NCI-H128 (cell line): ENCODE data around the gene AGAP1.

Source experiments
- DNase-seq: peaks from one replicate; lab custom pipeline; 2025; ENCODE audit not compliant: unreplicated experiment; lab: John Stamatoyannopoulos, UW

Gene AGAP1

DNA sequence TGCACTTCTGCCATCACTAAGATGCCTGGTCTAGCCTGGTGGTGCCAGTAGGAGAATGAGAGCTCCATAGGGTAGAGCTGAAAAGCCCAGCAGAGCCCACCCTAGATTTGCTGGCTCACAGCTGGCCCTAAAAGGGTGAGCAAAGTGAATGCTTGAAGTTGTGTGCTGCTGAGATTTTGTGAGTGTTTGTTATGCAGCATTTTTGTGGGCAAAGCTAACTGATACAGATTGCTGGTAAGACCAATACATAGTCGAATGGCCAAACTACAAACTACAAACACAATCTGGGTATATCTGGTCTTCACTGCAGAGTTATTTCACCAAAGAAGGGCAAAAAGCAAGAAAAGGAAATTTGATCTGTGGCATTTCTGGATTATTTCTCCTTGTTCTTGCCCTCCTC, 7.1 kb upstream of the AGAP1 start:
- DNase-seq, result no peak

DNA sequence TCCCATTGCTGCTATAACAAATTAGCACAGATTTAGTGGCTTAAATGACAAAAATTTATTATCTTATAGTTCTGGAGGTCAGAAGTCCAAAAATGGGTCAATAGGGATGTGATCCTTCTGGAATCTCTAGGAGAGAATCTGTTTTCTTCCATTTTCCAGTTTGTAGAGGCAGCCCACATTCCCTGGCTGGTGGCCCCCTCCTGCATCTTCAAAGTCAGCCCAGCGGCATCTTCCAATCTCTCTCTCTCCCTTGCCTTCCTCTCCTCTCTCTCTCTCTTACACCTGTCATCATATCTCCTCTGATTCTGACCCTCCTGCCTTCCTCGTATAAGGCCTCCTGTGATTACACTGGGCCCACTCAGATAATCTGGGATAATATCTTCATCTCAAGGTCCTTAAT, 3.9 kb upstream of the AGAP1 start:
- DNase-seq, result no peak

DNA sequence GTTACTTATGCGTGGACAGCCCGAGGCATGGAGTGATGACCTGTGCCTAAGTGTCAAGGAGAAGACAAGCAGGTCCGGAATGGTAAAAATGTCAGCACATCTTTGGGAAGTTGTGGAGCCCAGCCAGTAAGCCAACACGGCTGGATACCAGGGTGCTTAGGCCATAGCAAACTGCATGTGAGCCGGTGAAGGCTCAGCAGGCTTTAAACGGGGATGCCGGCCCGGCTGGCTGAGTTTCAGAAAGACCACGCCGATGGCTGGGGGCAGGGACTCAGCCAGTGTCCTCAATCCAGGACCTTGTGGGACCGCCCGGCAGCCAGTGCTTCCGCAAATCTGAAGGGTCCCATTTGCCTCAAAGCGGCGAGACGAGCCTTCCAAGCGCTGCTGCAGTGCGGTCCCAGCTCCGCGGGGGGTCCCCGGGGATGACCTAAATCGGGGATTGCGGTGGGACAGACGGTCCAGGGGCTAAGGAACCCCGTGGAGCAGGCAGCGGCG, 946 bp upstream of the AGAP1 start:
- DNase-seq, result no peak

DNA sequence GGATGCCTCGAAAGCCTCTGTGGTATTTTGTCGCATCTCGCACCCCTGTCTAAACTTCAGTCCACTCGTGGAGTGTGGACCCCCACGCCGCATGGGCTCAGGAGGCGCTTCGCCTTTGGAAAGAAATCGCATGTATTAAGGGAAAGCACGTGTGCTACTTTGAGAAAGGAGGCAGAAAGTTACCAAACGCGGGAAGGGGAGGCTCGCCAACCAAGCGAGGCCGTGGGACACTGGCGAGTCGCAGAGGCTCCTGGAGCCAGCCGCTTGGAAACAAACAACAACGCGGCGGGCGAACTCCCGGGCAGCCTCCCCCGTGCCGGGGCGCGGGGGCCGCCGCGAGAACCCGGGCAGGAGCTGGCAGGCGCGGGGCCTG, 455 bp upstream of the AGAP1 start:
- no peak for DNase-seq

DNA sequence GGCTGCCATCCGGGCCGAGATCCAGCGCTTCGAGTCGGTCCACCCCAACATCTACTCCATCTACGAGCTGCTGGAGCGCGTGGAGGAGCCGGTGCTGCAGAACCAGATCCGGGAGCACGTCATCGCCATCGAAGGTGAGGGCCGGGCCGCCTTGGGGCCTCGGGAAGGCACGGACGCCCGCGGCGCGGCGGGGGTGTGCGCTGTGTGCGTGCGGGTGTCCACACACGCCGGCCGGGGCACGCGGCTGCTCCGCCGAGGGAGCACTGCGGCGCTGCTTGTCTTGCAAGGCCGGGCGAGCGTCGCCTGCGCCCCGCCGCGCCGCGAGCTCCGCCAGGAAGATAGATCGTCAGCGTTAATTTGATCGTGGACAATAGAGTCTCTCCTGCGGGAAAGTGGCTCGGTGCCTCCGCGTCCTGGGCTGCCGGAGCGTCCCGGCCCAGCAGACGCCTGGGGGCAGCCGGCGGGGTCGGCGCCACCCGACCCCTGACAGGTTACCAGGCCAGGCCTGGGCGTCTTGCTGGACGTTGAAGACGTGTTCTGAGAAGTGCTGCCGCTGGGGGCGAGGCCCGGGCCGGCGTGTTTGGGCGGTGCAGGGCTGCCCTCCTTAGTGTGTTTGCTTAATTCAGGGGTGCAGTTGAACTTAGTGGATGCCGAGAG, 1.0 kb downstream of the AGAP1 start:
- DNase-seq, result no peak

DNA sequence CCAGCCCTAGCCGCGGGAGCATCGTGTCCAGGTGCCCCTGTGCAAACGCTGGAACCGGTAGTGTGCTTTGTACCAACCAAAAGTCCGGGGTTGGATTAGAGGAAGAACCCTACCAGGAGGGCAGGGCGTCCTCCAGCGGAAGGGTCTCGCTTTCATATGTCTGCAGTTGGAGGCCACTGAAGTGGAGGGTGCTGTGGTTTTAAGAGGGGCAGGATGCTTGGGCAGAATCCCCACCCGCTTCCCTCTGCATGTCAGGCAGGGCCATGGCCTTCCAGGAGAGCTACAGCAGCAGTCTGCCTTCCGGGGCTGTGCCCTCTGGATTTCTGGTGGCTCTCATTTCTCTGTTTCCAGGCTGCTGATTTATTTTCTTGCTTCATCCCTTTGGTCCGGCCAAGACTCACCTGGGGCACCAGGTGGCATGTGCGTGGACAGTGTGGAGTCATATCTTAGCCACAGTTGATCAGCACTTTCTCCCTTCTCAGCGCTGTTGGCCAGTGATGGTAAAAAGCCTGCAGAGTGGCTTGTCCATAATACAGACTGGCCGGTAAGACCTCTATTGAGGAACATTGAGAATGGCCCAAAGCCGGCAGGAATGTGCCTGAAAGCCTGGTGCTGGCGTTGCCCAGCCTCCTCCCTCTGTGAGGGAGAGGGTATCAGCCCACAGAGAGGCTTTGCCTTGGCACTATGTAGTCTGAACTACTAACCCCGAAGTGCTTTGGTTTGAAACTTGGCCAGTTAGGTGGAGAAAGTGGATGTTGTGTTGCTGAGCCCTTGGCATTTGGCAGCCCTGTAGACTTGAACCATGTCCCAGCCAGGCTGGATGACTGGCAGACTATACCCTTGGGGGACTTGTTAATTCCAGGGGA, 1.8 kb downstream of the AGAP1 start:
- no peak for DNase-seq

DNA sequence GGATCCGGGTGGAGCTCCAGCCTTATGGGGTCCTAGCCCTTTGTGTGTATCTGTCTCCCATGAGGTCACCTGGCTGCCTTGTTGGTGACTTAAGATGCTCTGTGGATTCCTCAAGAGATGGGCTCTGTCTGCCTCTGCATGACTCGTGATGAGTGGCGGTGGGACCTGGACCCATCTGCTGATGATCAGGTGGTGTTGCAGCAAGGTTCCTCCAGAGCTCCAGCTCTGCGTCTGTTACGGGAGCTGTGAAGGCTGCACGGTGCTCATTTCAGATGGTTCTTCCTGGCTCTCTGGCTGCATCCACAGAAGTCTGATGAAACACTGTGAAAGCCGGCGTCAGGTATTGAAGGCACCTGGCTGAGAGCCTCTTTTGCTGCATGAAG, 2.4 kb downstream of the AGAP1 start:
- no peak for DNase-seq

DNA sequence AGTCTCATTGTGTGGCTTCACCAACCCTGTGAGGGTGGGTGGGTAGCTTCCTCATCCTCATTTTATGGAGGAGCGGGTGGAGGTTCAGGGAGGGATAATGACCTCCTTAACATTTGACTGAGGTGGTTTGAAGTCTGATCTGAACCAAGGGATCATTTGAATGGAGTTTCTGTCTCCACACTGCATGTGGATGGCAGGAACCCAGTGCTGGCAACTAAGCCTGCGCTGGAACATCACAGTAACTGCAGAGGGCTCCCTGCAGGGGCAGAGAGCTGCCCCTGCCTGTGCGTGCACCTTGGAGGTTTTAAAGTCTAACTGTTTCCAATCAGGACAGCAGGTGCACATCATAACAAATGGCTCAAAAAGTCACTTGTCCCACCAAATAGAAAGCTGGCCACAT, 3.3 kb downstream of the AGAP1 start:
- DNase-seq, result no peak

DNA sequence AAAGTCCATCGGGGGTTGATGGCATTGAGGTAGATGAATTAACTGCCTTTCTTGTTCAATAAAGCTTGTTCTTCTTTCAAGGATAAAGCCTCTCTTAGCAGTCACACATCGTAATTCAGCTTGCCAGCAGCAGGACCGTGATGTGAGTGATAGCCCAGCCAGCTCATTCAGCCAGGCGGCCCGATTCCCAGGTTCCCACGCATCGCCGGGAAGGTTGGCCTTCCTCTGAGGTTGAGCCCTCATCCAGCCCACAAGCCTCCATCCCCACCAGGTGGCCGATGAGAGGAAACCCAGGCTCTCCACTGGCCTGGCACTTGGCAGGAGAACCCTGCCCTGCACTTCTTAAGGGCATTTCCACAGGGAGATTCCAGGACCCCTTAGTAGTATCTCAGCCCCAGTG, 4.7 kb downstream of the AGAP1 start:
- DNase-seq, result no peak

DNA sequence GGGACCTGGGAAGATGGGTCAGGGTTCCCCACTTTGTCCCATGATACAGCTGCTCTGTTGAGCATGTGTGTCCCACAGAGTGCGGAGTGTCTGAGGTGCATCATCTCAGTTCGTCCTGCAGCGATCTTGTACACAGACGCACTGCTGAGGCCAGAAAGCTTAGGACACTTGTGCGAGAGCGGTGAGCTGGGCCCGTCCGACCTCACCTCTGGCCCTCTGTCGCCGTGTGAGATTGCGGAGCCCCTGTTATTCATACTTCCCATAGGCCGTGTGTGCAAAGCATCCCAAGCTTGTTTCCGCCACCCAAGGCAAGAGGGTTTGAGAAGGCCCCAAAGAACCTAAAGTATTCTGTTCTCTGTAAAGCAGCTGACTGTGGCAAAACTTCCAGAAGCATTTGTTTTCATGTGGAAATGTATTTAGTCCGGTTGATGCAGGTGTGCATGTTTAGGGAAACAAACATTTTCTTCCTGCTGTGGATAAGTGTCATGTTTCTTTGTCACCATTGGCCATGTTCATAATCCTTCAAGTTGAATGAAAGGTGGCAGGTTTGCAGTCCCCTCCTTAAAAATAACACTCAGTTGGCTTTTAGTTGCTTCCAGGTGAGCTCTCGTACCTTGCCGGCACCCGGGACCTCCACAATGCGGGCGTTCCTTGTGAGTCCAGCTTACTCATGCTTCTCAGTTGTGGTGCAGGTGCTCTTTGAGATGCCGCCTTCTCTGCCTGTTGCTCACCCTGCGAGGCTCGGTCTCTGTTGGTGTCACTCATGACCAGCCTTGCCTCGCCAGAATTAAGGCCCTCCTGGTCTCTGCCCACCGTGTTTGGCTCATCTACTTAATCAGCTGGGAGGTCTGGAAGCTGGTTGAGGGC, 5.3 kb downstream of the AGAP1 start:
- DNase-seq, result no peak

DNA sequence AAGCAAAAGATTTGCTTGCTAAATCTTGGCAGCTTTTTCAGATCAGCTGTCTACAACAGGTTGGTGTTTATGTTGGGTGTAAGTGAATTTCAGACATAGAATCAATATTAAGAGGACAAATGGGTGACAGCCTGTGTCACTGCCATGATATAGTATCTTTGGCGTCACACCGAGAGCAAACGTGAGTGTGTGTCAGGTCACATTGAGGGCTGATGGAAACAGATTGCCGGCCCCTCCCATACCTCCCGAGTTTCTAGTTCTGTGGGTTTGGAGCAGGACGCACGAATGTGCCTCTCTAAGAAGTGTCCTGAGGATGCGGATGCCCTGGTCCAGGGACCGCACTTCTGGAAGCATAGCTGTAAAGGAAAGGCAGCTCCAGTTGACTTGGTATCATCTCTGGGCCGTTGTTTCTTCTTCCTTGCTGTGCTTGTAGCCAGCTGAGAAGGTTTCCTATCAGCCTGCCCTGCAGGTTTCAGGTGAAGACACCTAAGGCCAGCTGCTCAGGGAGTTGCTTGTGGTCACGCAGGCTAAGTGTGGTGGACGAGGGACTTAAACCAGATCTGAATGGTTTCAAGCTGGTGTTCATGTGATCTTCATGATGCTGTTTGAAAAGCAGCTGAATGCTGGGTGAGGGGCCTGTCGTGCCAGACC, 6.4 kb downstream of the AGAP1 start:
- DNase-seq, result no peak

DNA sequence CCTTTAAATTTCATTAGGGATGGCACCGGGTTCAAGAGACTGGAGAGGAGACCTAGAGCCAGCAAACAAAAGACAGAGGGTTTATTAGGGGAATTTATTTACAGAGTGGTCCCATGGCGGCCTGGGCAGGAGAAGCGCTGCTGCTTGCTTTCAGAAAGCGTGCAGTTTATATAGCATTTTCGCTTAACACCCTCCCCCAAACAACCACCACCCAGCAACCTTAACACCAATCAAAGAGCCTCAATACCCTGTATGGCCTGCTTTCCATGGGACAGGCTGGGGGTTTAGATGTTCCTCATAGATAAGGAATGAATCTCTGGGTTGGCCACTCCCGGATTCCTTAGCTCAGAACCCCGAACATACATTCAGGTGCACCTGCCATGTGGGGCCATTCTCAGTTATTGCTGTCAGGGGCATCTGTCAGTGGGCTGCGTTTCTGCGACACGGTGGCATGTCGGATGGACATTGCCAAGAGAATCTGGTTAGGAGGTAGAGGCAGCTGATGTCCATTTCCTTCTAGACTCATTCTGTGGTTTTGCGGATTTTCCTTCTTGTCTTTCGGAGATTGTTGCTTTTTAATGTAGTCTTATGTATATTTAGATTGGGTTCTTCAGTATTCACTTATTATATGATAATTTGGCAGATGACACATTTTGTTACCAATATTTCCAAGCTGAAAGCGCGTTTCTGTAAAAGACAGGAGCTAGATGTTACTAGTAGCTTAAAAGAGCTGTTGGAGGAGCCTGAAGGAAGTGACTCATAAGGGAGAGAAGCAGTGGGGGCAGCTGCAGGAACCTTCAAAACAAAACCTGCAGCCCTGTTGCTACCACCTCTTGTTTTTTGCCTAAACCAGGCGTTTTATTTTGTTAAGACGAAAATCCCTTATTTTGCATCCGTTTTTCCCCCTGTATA, 7.2 kb downstream of the AGAP1 start:
- DNase-seq, result no peak

DNA sequence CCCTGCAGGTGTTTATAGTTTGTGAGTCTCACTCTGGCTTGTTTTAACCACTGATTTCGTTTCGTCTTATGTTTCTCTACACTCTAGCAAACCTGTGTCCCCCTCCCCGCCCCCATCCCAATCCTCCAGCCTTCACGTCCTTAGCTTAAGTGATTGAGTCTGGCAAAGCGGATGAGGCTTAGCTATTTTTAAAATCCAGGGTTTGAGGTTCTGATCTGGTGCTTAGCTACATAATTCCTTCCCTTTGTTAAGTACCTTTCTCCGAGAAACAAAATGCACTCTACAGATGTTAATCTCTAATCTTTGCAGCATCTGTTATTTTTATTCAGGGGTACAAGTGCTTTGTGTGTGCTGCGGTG, 7.8 kb downstream of the AGAP1 start:
- no peak for DNase-seq

DNA sequence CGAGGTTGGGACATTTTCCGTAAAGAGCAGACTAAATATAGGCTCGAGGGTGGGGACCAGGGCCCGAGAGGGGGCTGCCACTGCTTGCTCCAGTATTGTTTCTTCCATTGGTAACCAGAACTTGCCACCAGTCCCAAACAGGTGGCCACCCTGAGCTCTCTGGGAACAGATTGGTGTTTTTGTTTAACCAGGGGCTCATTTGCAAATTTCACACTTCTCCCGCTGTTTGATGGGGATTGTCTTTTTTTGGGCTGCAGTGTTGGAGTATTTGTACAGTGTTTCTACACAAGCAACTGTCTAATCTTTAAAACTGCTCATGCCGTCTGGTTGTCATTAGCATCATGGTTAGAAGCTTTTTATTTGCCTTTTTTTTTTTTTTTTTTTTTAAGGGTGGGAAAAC, 8.5 kb downstream of the AGAP1 start:
- no peak for DNase-seq

DNA sequence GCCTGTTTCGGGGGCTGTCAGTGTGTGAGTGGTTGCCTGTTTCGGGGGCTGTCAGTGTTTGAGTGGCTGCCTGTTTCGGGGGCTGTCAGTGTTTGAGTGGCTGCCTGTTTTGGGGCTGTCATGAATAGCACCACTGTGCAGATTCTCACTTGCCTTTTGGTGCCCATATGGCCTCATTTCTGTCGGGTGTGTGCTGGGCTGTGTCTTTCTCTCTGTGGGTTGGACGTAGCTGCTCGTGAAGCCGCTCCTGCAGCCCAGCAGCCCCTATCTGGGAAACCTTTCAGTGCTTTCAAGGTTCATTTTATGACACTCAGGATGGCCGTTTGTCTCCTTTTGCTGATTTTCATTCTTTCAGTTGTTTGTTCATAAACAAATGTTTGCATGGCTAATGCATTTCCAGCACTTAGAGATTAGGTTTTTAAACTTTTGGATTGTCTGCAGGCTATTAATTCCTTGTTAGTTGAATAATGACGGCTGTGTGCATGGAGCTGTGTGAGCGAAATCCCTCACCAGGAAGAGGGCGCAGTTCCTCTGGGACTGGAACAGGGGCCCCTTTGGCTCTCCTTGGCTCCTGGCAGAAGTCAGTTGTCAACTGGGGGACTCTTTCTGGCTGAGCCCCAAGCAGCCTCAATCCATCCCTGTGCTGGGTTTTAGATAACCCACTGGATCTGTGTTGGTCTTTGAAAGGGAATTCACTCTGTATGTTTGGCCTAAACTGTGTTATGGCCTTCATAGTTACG, 10.8 kb downstream of the AGAP1 start:
- no peak for DNase-seq

DNA sequence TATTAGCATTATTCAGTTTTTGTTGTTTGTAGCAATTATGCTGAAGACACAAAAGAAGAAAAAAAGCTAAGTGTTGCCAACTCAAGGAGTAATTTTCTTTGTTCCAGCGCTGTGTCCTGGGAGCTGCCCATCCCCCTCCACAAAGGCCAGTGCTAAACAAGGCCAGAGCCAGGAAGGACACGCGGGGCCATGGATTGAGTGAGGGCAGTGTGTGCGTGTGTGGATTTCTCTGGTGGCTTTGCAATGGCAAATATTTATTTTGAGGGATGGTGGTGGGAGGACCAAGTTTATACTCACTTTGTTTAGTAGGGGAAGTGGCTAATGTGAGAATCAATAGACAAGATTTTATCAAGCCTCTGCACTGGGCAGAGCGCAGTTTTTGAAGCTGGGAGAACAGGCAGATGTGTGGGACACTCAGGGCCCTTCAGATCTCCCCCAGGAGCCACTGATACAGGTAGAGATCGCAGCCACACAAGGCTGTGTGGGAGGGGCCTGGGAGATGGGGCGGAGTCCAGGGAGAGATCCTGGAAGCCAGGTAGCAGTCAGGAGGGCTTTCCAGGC, 11.4 kb downstream of the AGAP1 start:
- no peak for DNase-seq

DNA sequence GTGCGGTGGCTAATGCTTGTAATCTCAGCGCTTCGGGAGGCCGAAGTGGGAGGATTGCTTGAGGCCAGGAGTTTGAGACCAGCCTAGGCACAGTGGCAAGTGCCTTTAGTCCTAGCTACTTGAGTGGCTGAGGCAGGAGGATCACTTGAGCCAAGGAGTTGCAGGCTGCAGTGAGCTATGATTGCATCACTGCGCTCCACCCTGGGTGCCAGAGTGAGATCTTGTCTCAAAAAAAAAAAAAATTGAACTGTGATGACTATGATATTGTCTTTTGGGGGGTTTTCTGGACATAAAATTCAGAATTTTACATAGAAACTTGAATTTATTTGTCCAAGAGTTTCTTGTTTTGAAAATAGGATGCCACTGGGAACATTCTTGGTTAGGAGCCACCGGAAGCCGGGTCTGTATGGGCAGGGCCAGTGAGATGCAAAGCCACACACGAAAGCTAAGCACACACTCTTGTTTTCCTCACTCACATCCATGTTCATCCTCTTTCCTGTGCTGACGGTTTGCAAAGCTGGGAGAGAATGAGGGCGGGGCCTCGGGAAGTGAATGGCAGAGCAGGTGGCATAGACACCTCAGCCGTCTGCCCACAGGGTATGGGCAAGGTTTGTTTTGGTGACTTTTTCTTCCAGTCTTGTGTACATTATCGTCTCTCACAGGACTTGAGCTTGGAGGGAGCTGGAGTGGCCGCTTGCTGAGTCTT, 12.6 kb downstream of the AGAP1 start:
- no peak for DNase-seq

DNA sequence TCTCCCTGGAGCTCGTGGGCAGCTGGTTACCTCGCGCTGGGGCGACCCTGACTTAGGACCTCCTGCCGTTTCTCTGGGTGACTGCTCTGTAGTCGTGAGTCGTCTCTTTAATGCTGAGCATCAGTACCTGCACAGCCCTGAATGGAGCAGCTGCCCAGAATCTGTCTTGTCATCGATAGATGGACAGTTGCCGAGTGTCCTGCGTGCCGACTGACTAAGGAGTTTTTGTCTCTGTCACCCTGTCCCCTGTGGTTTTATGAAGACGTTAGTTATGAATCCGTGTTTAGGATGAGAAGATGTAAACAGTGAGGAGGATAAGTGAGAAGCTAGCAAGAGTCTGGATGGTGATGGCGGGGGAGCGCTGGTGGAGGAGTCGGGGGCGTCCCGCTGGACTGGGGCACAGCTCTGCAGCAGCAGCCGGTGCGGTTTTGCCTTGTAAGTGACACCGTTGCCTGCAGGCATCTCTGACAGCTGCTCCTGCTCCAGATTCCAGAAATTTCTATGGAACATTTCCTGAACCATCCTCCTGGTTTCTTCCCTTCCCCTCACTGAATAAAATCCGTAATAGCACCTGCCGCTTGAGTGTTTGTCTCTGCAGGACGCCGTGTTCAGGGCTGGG, 13.3 kb downstream of the AGAP1 start:
- no peak for DNase-seq
